ENCODE data around the gene ACKR4.
A peak's percentile ranks its signal among the peaks of the same experiment; 100 is the strongest.

ACKR4 gene

DNA sequence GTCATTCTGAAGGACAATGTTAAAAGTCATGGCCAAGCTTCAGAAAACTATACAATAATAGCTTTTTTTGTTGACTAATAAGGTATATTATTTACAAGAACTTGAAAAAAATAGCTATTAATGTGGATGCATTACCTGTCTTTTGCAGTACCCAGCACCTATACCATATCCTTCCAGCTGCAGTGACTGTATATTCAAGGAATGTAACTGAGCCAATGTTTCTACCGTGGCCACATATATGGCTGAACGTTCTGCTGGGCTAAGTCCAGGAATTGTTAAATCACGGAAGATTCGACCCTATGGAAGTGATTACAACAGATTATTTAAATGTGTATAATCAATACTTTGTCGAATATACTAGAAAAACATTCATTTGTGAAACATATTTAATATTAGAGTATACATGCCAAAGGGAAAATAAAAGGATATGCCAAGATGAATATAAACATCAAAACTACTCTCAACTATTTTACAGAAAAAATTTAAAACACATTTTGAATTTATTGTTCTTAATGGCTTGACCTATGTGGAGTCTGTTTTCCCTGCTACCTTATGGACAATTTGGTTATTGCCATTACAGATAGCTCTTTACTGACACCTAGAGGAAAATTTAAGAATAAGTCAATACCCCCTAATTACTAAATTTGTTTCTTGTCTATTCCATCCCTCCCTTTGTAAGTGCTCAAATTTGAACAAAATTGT, 44.9 kb downstream of the ACKR4 start:
- peak; percentile 72 for DNase-seq (ENCODE audit: low spot score)

- DNase-seq (ENCODE audit: low spot score): no peak
These were observed 45.4 kb downstream of the ACKR4 start for GRCh38 chr3:132642539-132642847.

GRCh38 chr3:132643366-132643765, 46.3 kb downstream of the ACKR4 start:
- DNase-seq (ENCODE audit: low spot score): no peak

- no peak for DNase-seq (ENCODE audit: low spot score)
These were observed 48.0 kb downstream of the ACKR4 start for GRCh38 chr3:132645058-132645457.

- no peak for DNase-seq (ENCODE audit: low spot score)
These were observed 53.1 kb downstream of the ACKR4 start for GRCh38 chr3:132650153-132650552.

Measured in AG08395 (cell line).